ENCODE results near the gene ERBB4.

ERBB4 gene

GRCh38 chr2:212427638-212428037 is 111.0 kb downstream of the ERBB4 start:
- DNase-seq: no peak

DNA sequence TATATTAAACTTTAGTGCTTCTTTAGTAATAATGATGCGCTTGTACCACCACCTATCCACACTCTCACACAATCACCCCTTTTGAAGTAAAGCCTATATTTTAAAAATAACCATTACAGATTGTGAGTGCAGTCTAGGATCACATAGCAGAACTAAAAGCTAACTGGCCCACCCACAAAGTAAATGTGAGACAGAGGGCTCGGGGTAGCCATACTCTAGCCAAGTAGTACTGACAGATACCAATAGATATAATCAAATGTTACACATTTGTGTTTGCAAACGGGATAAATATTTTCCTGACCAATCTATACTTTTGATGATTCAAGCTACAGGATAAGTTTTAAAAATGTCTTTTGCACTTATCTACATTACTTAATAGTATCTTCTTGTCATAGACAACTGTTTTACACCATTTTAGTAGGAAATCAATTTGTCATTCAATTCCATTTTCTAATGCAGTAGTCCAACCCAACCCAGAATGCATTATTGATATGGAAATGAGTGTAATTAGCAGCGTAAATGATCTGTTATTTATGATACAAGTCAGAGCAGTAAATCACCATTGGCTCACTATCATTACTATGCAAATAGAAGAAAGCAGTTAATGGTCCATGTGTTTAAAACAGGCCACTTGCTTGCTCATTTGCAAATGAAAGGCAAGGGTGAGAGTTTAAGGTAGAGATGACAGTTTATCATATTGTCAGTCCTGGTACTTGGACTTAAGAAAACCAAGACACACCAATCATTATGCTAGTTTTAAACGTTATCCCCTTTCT is 111.8 kb downstream of the ERBB4 start:
- no peak for DNase-seq

GRCh38 chr2:212424082-212424481 is 114.5 kb downstream of the ERBB4 start:
- no peak for DNase-seq

DNA sequence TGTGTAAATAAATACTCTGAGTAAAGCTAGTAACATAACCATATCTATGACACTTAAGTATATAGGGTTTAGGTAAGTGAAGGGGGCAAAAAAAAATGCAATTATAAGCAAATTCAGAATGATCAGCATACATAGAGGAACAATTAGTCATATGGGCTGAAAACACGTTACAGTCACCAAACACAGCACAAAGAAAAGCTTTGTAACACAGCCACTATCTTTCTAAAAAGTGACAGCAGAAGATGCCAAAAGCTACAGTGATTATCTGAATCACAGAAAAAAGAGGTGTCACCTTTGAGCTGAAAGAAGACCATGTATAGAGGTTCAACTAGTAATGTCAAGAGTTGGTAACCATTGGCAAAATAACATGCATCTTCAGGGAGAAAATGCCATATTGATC is 115.5 kb downstream of the ERBB4 start:
- DNase-seq: no peak

GRCh38 chr2:212421556-212422334 is 116.9 kb downstream of the ERBB4 start:
- DNase-seq: no peak

GRCh38 chr2:212416086-212416485 is 122.5 kb downstream of the ERBB4 start:
- DNase-seq: no peak

DNA sequence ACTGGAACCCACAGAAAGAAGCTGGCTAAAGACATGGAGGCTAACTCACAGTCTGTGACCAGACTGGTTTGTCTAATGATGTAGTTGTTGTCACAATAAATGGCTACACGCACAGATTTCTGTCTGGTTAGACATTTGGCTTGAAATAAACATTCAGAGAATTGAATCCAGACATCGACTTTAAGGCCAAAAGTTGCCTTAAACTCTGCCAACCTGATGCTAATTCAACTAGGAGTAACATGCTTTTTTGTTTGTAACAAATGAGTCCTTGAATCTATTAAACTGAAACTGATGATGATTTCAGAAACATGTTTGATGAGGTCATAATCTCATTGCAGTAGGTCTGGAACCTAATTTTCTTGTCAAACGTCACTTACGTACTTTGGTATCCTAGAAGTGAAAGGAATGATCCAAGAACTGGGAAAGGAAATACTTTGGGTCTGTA is 123.8 kb downstream of the ERBB4 start:
- DNase-seq: no peak

GRCh38 chr2:212409560-212409959 is 129.0 kb downstream of the ERBB4 start:
- DNase-seq: no peak

- DNase-seq: no peak
Observed at GRCh38 chr2:212408524-212408923, 130.1 kb downstream of the ERBB4 start.

- no peak for DNase-seq
Observed at GRCh38 chr2:212406716-212407115, 131.9 kb downstream of the ERBB4 start.

GRCh38 chr2:212402316-212402715 is 136.3 kb downstream of the ERBB4 start:
- no peak for DNase-seq

GRCh38 chr2:212398316-212398715 is 140.3 kb downstream of the ERBB4 start:
- no peak for DNase-seq

- no peak for DNase-seq
Observed at GRCh38 chr2:212392544-212392943, 146.1 kb downstream of the ERBB4 start.

DNA sequence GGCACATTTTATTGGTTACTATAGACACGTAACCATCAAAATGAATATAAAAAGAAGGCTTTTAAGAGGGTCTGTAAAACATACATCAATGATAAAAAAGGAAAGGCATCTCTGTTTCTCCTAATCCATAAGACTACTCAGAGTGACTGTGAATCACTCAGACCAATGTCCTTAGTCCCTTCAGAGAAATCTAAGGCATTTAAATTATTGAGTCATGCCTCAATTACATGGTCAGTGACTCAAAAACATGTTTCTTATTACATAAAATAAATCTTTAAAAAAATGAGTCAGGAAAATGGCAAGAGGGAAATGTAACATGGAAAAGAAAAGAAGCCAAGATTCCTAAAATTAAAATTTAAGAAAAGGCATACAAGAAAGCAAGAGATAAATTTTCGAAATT is 146.6 kb downstream of the ERBB4 start:
- no peak for DNase-seq

DNA sequence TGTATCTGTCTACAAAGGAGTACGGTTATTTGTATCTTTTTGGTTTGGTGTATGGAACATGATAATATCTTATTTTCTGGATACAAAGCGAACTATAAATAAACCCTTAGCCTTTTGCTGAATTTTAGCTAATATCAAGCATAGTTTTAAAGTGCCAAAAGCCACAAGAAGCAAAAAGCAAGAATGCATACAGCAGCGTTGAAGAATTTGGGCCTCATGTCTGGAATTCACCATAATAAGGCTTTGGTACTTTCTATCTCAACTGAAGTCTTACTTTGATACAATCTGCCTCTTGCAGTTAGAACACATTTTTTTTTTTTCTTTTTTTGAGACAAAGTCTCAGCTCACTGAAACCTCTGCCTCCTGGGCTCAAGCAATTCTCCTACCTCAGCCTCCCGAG is 151.5 kb downstream of the ERBB4 start:
- no peak for DNase-seq

DNA sequence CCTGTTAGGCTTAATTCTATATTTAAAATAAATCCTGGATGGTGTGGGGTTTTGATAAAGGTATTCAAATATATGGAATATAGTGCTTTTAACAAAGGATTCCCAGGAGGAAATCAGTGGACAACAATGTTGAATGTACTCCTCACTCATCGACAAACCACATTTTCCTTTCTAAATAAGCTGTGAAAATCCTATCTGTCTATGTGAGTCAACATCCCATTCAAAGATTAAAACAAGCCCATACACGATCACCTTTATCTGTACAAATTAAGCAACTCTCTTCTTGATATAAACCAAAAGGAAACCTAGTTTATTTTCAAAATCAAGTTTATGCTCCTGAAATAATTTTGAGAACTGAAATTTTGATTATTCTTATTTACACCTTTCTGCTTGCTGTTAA is 153.4 kb downstream of the ERBB4 start:
- no peak for DNase-seq

DNA sequence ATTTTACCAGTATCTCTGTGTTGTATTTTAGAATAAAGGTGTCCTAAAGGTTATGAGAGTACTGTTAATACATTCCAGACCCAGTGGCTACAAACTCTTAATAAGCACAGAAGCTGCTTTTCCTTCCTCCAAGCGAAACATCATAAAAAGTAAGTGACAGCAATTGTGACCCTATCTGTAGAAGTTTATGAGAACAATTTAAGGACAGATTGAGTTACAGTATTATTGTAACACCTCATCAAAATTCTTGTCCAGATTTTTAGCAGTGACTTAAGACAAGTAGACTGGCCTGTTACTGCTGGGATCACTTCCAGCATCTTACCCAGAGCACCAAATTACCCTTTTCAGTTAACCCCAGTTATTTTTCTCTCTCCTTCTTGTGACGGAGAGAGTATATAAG is 154.6 kb downstream of the ERBB4 start:
- DNase-seq: no peak

DNA sequence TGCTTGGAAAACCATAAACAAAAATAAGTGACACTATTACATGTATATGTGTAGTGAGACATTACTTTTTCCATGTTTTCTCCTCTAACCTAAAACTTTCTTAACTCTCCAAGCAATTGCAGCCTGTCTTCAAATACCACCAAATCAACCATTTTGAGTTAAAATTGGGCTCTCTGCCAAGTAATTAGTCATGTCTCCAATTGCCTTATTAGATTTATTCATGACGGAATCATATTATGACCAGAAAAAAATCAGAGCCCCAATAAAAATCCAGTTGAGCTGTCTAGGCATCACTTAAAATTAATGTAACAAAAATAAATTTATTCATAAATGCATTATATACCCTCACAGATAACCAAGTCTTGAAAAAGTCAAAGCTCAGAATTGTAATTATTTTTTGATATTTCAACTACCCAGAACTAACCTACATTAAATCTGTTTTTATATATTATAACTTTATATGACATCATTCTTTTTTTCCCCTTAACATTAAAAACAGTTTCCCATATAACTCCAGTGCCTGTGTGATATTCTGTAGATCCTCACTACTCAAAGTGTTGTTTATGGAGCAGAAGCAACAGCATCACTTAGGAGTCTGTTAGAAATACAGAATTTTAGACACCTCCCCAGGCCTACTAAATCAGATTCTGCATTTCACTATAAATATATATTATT is 157.0 kb downstream of the ERBB4 start:
- no peak for DNase-seq

GRCh38 chr2:212379103-212379502 is 159.5 kb downstream of the ERBB4 start:
- DNase-seq: no peak

- no peak for DNase-seq
Observed at GRCh38 chr2:212367431-212367830, 171.2 kb downstream of the ERBB4 start.

DNA sequence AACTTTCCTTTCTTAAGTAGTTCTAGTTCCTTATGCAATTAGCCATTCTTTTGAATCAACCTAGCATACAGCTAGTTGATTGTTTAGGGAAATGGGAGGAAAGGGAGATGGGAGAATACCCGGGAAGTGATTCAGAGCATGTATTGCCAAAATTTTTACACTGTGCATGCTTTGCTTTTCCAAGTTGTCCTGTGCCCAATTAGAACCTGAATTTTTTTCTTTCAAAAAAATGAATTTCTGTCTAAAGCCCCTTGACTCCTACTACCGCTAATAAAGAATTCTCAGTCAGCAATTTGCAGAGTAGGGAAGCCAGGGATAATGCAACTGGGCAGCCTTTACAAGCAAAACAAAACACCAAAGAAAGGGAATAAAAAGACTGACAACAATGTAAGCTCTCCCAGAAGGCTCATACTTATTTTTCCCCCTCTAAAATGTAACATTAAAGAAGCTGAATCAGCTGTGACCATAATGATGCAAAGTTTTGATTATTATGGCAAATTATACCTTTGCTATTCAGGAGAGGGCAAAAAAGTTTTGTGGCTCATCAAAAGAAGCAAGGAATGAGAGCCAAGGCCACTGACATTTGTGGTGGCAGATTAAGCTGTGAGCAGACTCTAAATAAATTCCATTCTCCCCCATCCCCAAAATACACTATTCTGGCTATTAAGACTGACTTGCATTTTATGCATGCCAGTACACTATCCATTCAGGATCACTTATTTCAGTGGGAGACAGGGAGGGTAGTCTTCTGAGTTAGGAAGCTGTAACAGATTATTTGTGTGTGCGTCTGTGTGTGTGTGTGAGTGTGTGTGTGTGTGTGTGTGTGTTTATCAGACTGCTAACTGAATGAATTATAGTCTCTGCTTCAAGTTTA is 174.3 kb downstream of the ERBB4 start:
- no peak for DNase-seq

DNA sequence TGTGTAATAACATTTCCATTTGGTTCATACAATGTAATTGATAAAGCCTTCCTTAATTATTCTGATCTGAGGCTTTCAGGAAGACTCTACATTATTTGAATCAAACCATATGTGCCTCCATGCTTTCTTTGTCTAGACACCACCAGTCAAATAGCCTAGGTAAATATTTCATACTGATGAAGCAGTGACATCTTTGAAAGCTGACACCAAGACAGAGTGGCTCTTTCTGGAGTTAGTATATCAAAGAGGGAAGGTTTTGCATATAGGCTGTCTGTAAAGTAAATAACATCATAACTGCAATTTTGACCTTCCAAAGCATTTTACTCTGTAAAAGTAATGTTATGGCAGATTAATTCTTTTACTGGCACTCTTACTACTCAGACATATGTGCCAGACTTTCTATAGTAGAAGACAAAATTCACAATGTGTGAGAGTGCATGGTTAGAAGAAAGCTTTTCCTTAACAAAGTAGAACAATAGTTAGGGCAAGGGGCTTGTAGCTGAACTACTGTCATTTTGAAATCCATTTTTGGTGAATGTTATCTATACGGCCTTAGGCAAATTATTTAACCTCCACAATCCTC is 177.3 kb downstream of the ERBB4 start:
- DNase-seq: no peak
